Measurements from ENCODE around the gene ADGRV1. TPM values are rescaled to one million over a fixed set of nuclear protein-coding genes. Genes with fewer than 3 reads are reported as not detected.

Gene ADGRV1
- total RNA-seq, 2 experiments from 2014 or later = not detected

DNA sequence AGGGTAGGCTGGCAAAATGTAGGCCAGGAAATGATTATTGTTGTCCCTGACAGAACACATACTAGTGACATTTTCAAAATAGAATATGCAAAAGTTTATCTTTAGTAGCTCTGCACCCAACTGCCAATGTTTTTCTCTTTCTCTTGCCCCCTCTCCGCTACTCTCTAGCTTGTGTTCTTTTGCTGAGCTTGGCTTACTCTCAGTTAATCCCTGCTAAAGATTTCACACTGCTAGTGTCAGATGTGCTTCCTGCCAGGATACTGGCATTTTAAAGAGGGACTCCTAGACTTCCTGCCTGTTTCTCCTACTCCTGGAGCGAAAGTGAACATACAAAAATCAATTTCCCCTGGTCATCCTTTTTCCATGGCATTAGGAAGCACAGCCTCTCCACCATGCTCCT lies 564.1 kb downstream of the ADGRV1 start:
- Histone ChIP-seq H3K36me3 (ENCODE audit: insufficient read depth, low read length) (no peaks in the 10 kb centered on the region), H4K20me1 (ENCODE audit: insufficient read depth, low read length) (no peaks in the 10 kb centered on the region), H3K27ac (ENCODE audit: low read depth, low read length, poor library complexity, severe bottlenecking) (no peak overlapping the region), H2AFZ (ENCODE audit: low read length) (no peak overlapping the region), H3K9me2 (ENCODE audit: insufficient read depth, low read length) (no peaks in the 10 kb centered on the region), H3K4me3 (ENCODE audit: low read depth, low read length, poor library complexity, severe bottlenecking) (no peak overlapping the region), H3K4me2 (ENCODE audit: low read length) (no peak overlapping the region), H3K9me3 (ENCODE audit: low read length) (no peaks in the 10 kb centered on the region), H3K4me1 (ENCODE audit: insufficient read depth, low read length, poor library complexity, severe bottlenecking) (no peaks in the 10 kb centered on the region), H3K79me2 (ENCODE audit: insufficient read depth, low read depth, low read length) (no peaks in the 10 kb centered on the region)
- ChIA-PET CTCF (ENCODE audit: unreplicated experiment) (no interaction called here), POLR2A (interaction anchor here (0.6 kb wide), 1 partner anchor 60 kb away, joined by 9 read pairs; no protein-coding TSS in a partner anchor)
- DNase-seq (ENCODE audit: low spot score) = no peak
- no peak for TF ChIP-seq EZH2phosphoT487 (IDR thresholded peaks at IDR 0.05; ENCODE audit: borderline replicate concordance, low read depth, low read length)
- TF ChIP-seq, protein P1, sequence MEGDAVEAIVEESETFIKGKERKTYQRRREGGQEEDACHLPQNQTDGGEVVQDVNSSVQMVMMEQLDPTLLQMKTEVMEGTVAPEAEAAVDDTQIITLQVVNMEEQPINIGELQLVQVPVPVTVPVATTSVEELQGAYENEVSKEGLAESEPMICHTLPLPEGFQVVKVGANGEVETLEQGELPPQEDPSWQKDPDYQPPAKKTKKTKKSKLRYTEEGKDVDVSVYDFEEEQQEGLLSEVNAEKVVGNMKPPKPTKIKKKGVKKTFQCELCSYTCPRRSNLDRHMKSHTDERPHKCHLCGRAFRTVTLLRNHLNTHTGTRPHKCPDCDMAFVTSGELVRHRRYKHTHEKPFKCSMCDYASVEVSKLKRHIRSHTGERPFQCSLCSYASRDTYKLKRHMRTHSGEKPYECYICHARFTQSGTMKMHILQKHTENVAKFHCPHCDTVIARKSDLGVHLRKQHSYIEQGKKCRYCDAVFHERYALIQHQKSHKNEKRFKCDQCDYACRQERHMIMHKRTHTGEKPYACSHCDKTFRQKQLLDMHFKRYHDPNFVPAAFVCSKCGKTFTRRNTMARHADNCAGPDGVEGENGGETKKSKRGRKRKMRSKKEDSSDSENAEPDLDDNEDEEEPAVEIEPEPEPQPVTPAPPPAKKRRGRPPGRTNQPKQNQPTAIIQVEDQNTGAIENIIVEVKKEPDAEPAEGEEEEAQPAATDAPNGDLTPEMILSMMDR (conservative IDR thresholded peaks at IDR 0.05; ENCODE audit: low read length) = no peak
- no TSS peak for BruUV-seq (replicated peaks)
- intact Hi-C loops (cut with micrococcal nuclease; ENCODE audit: unreplicated experiment) = no loop called here

DNA sequence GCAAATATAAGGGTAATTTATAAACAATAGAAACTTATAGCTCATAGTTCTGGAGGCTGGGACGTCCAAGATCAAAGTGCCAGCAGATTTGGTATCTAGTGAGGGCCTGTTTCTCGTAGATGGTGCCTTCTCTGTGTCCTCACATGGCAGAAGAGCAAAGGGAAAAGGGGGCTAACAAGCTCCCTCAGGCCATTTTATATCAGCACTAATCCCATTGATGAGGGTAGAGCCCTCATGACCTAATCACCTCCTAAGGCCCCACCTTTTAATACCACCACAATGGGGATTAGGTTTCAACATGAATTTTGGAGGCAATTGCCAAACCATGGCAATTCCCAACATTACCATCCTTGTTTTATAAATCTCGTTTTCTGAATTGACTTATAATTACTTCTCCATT lies 564.7 kb downstream of the ADGRV1 start:
- no peaks in the 10 kb centered on the region for H3K9me2 ChIP-seq (ENCODE audit: insufficient read depth, low read length)
- H3K79me2 ChIP-seq (ENCODE audit: insufficient read depth, low read depth, low read length) = no peaks in the 10 kb centered on the region
- no peak overlapping the region for H3K4me3 ChIP-seq (ENCODE audit: low read depth, low read length, poor library complexity, severe bottlenecking)
- no peak for DNase-seq (ENCODE audit: low spot score)
- intact Hi-C loops (cut with micrococcal nuclease; ENCODE audit: unreplicated experiment) = no loop called here
- no peaks in the 10 kb centered on the region for H3K9me3 ChIP-seq (ENCODE audit: low read length)
- TF ChIP-seq EZH2phosphoT487 (IDR thresholded peaks at IDR 0.05; ENCODE audit: borderline replicate concordance, low read depth, low read length) = no peak
- TF ChIP-seq, protein P1 (conservative IDR thresholded peaks at IDR 0.05; ENCODE audit: low read length) = no peak
- no peaks in the 10 kb centered on the region for H3K36me3 ChIP-seq (ENCODE audit: insufficient read depth, low read length)
- H3K4me2 ChIP-seq (ENCODE audit: low read length) = no peak overlapping the region
- no peaks in the 10 kb centered on the region for H3K4me1 ChIP-seq (ENCODE audit: insufficient read depth, low read length, poor library complexity, severe bottlenecking)
- BruUV-seq (replicated peaks) = no TSS peak
- H4K20me1 ChIP-seq (ENCODE audit: insufficient read depth, low read length) = no peaks in the 10 kb centered on the region
- H2AFZ ChIP-seq (ENCODE audit: low read length) = no peak overlapping the region
- no peak overlapping the region for H3K27ac ChIP-seq (ENCODE audit: low read depth, low read length, poor library complexity, severe bottlenecking)
- ChIA-PET POLR2A (no interaction called here), CTCF (ENCODE audit: unreplicated experiment) (no interaction called here)

DNA sequence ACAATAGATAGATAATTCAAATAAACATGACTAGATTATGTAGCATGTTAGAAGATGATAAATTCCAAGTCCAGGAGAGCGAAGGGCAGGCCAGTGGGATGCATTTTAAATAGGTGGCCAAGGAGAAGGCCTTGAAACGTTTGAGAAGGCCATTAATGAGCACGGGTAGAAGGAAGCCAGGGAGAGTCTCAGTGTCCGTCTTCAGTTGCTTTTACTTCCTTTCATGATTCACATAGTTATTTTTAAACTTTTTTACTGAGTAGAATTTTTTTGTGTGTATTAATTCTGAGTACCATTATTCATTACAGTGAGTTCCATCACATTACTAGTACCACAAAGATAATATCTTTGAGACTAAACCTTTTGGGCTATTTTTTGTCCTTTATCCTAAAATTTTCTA lies 565.3 kb downstream of the ADGRV1 start:
- BruUV-seq (replicated peaks) = no TSS peak
- H3K27ac ChIP-seq (ENCODE audit: low read depth, low read length, poor library complexity, severe bottlenecking) = no peak overlapping the region
- no peaks in the 10 kb centered on the region for H4K20me1 ChIP-seq (ENCODE audit: insufficient read depth, low read length)
- CTCF ChIA-PET (ENCODE audit: unreplicated experiment) = no interaction called here
- no peak for TF ChIP-seq EZH2phosphoT487 (IDR thresholded peaks at IDR 0.05; ENCODE audit: borderline replicate concordance, low read depth, low read length)
- TF ChIP-seq, protein P1 (conservative IDR thresholded peaks at IDR 0.05; ENCODE audit: low read length) = no peak
- intact Hi-C loops (cut with micrococcal nuclease; ENCODE audit: unreplicated experiment) = no loop called here
- H3K36me3 ChIP-seq (ENCODE audit: insufficient read depth, low read length) = no peaks in the 10 kb centered on the region
- no peak for DNase-seq (ENCODE audit: low spot score)
- H3K79me2 ChIP-seq (ENCODE audit: insufficient read depth, low read depth, low read length) = no peaks in the 10 kb centered on the region
- POLR2A ChIA-PET = no interaction called here
- H3K4me3 ChIP-seq (ENCODE audit: low read depth, low read length, poor library complexity, severe bottlenecking) = no peak overlapping the region
- H3K9me3 ChIP-seq (ENCODE audit: low read length) = no peaks in the 10 kb centered on the region
- H3K4me1 ChIP-seq (ENCODE audit: insufficient read depth, low read length, poor library complexity, severe bottlenecking) = no peaks in the 10 kb centered on the region
- H3K9me2 ChIP-seq (ENCODE audit: insufficient read depth, low read length) = no peaks in the 10 kb centered on the region
- H3K4me2 ChIP-seq (ENCODE audit: low read length) = no peak overlapping the region
- H2AFZ ChIP-seq (ENCODE audit: low read length) = no peak overlapping the region
